GM18951 (cell line): ENCODE results near the gene BMPER.

Experiments
- POLR2A ChIP-seq: IDR thresholded peaks from 4 replicates; pipeline ENCODE4 v1.6.1; 2011; ENCODE audit warnings: mild to moderate bottlenecking; ENCODE audit not compliant: insufficient read length, insufficient read depth; ENCODE audit errors: extremely low read depth
- in situ Hi-C: fragments of 300-500 bp; cut with MboI; formaldehyde crosslinking; loops from one replicate; pipeline ENCODE4 v1.12.0; 2022; ENCODE audit warnings: low sequenced_read_pairs, mixed read lengths, inconsistent platforms; ENCODE audit not compliant: unreplicated experiment

Gene BMPER

GRCh38 chr7:33905389-33906032 is at the start of gene BMPER:
BMPER (plus strand) TSS chr7:33905539; CDS start chr7:33905614, 75 bp downstream.
- no peak for TF ChIP-seq POLR2A
- in situ Hi-C loops, result no loop called here

- no peak for TF ChIP-seq POLR2A
- in situ Hi-C loops, result no loop called here
Measured at GRCh38 chr7:33861947-33862346, 43.4 kb upstream of the BMPER start.

GRCh38 chr7:33862946-33863814 is 42.2 kb upstream of the BMPER start:
- TF ChIP-seq POLR2A, result no peak
- in situ Hi-C loops, result no loop called here

GRCh38 chr7:33868166-33868565 is 37.2 kb upstream of the BMPER start:
- in situ Hi-C loops, result no loop called here
- TF ChIP-seq POLR2A, result no peak

- no peak for TF ChIP-seq POLR2A
- in situ Hi-C loops, result no loop called here
Measured at GRCh38 chr7:33869176-33869575, 36.2 kb upstream of the BMPER start.

GRCh38 chr7:33870120-33870519 is 35.2 kb upstream of the BMPER start:
- TF ChIP-seq POLR2A, result no peak
- in situ Hi-C loops, result no loop called here

GRCh38 chr7:33872870-33873269 is 32.5 kb upstream of the BMPER start:
- in situ Hi-C loops, result no loop called here
- no peak for TF ChIP-seq POLR2A

- in situ Hi-C loops, result no loop called here
- no peak for TF ChIP-seq POLR2A
Measured at GRCh38 chr7:33873518-33873917, 31.8 kb upstream of the BMPER start.

GRCh38 chr7:33873981-33874750 is 31.2 kb upstream of the BMPER start:
- in situ Hi-C loops, result no loop called here
- TF ChIP-seq POLR2A, result no peak

GRCh38 chr7:33874943-33875342 is 30.4 kb upstream of the BMPER start:
- in situ Hi-C loops, result no loop called here
- TF ChIP-seq POLR2A, result no peak

- in situ Hi-C loops, result no loop called here
- TF ChIP-seq POLR2A, result no peak
Measured at GRCh38 chr7:33876596-33877274, 28.6 kb upstream of the BMPER start.

GRCh38 chr7:33880787-33881186 is 24.6 kb upstream of the BMPER start:
- TF ChIP-seq POLR2A, result no peak
- in situ Hi-C loops, result no loop called here

- no peak for TF ChIP-seq POLR2A
- in situ Hi-C loops, result no loop called here
Measured at GRCh38 chr7:33881316-33881715, 24.0 kb upstream of the BMPER start.
